EL (cell line): ENCODE data around the gene TLR10.

ENCODE experiments used
- DNase-seq: peaks from one replicate; pipeline ENCODE4 v3.0.0-alpha.2; 2016

TLR10 gene

DNA sequence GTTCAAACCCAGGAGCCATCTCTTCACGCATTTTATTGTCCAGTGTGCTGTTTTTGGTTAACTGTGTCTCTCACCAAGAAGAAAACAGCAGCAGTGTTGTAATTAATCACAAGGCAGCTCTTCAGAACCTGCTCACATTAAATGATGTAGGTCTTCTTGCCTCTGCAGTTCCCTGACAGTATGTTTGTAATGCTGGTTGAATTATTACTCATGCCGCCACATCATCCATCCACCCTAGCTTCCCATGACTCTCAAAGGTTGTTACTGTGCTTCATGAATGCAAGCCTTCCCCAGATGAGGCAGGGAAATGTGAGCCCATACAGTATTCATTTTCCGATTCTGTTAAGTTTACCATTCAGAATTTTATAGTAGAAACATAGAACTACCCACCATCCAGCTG, 17.4 kb downstream of the TLR10 start:
- peak; percentile 20 for DNase-seq

DNA sequence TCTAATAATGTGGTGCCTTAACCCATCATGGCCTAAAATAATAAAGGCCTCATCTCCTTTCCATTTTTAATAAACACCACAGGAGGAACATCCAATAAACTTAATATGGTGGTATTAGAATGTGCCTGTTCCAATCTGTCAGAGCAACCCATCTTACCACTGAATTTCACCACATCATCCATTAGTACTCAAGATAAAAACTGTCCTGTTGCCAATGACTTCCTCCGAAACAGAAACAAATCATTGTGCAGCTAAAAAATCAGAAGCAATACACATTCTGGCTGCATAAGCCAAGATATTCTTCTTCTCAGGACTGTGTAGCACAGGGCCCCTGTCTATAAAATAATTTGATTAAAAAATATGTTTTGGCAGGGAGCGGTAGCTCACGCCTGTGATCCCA, 18.5 kb downstream of the TLR10 start:
- no peak for DNase-seq

DNA sequence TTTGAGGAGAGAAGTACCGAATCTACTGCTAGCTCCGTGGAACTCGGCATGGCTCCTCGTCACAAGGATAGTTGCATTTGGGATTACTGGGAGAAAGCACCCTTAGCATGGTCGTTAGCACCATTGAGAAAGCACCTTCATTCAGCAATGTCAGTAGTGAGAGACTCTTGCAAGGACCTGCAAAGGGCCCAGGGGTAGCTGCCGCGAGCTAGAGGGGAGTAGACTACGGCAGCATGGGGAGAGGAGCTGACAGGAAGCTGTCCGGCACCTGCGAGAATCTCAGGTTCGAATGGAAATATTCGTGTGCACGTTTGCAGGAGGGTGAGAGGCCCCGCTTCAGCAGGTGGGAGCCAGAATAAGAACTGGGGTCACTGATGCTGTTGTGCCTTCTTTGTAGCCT, 20.2 kb downstream of the TLR10 start:
- no peak for DNase-seq

DNA sequence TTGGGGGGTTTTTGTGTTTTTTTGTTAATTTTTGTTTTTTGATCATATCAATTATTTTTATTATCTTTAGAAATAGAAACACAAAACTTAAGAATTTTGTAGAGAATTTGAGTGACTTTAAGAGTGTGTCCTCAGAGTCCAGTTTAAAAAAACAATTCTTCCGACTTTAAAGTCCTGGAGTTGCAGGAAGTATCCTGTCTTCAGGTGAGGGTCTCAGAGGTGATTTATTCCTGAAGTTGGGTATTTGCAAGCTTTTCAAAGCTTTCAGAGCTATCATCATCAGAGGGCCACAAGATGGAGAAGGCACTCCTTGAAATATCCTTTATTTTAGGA, 23.0 kb downstream of the TLR10 start:
- DNase-seq: no peak

DNA sequence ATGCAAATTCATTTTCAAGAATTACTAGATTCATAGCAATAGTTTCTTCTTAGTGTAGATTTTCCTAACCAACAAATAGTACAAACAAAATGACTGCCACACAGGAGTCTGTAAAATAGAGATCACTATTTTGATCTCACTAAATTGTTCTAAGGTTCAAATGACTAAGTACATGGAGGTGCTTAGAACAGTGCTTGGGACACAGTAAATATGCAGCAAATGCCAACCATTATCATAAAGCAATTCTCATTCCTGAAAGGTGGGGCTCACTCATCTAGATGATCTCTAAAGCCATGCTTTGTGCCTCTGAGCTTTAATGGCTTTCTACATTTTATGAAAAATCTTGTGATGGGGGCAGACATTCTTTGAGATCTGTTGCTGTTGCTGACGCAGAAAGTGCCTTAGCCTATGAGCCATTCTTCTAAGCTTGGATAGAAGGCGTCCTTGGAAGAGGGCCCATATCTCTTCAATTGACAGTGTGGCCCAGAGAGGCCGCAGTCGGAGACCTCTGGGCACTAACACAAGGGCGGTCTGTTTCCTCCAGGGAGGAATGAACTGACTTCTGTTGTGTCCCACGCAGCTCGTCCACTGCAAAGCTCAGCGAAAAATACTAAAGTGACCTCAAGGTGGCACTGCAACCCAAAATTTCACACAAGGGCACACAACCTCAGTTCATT, 23.5 kb downstream of the TLR10 start:
- peak; percentile 69 for DNase-seq

DNA sequence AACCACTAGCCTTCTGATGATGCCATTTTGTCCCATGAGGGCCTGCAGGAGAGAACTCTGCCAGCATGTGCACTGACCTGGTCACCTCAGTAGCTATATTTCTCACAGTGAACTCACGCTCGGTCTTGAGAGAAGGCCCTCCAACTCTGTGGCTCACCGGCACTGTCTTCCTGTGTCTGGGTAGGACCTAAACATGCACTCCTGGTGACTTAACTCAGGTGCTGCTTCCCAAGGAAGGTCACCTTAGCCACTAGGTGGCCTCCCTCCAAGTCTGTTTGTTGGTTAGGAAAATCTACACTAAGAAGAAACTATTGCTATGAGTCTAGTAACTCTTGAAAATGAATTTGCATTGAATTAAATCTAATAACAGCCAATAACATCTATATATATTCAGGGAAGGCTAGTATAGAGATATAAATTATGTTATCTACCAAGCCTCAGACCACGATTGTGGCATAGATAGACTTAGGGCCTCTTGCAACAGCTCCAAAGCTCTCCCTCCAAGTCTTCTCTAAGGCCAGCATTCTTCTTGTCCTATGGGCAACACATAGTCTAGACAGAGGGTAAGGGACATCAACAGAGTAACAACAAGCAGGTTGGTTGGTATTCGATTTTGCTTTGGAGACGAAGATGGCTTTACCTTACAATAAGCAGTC, 24.7 kb downstream of the TLR10 start:
- DNase-seq: no peak

DNA sequence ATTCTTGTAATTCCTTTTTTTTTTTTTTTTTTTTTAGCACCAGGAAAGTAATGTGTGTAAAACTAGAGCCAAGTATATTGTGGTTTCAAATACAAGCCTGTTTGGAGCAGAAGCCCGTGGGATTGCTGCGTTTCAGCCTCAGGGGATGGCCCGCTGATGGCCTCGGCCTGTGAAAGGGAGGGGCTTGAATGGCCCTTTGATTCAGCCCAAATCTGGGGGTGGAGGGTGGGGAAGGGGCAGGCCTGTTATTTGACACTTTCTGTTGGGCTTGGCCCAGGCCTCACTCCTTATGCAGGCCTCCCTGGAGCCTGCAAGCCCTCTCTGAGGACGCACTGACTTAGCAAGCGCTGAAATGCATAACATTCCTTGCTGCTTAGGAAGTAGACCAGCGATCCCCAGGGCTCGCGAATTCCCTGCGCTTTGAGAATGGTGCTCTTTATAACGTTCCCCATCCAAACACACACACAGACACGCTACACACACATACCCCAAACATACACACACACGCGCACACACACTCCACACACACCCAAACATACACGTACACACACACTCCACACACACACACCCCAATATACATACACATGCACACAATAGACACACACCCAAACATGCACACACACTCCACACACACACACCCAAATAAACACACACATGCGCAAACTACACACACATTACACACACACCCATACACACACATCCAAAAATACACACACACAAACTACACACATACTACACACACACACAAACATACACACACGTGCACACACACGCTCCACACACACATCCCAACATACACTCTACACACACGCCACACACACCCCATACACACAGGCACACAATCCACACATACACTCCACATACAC, 29.6 kb downstream of the TLR10 start:
- peak; percentile 98 for DNase-seq

DNA sequence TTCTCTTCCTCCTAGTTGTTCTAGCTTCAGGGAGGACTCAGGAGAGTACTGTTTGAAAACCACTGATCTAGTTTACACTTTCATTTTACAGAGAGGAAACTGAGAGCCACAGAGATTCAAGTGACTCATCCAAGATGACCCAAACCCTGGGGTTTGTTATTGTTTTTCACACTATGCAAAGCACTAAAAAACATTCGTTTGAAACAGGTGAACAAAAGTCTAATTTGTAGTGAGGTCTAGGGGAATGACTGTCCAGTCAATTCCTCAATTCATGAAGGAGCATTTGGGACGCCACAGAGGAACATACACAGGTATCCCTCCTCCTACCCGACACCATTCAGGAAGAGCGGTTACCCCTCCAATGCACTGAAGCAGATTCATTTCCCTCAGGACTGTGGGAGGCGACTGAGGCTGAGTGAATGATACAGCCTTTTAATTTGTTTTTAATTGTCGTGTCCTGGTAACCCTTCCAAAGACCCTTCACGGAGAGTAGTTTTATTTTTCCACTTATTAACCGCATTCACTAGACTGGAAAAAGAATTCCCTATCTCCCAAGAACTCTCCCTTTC, 30.3 kb downstream of the TLR10 start:
- peak; percentile 54 for DNase-seq

DNA sequence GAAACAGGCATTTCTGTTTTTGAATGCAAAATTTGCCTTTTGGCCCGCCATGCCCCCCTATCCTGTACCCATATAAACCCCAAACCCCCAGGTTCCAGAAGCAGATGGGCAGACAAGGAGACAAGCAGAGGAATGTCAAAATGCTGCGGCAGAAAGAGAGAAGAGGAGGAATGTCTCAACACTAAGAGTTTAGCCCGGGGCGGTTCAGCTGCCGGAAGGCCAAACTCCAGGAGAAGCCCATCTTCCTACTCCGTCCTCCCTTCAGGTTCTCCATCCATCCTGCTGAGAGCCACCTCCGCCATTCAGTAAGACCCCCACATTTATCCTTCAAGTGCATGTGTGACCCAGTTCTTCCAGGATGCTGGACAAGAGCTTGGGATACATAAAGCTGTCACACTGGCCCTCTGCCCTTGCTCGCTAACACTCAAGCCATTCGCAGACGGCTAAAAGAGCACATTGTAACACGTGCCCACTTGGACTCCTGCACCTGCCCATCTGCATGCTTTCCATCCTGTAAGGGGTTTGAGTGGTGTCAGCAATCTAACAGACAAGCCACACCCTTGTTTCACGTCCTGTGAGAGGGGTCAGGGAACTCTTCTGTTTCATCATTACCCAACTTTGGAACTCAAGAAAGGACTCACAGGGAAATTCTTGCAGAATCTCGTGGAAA, 31.3 kb downstream of the TLR10 start:
- no peak for DNase-seq

DNA sequence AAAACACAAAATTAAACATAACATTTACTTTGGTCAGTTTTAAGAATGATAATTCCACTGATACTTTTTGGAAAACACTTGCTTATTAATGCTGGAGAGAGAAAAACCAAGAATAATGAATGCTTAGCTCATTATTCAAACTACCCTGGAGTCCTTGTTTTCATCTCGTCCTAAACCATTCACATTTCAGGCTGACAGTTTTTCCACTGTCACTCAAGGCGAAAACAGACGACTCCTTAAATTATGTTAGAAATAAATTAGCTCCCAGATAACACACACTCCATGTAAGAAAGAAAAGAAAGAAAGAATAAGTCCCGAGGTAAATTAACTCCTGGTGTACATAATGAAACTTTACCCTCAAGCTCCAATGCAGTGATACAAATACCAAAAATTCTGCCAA, 33.5 kb downstream of the TLR10 start:
- DNase-seq: no peak

DNA sequence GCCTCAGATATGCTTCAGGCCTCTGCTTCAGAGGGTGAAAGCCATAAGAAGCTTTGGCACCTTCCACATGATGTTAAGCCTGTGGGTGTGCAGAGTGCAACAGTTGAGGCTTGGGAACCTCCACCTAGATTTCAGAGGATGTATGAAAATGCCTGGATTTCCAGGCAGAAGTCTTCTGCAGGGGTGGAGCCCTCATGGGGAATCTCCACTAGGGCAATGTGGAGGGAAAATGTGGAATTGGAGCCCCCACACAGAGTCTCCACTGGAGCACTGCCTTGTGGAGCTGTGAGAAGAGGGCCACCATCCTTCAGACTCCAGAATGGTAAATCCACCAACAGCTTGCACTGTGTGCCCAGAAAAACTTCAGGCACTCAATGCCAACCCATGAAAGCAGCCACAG, 35.2 kb downstream of the TLR10 start:
- no peak for DNase-seq

DNA sequence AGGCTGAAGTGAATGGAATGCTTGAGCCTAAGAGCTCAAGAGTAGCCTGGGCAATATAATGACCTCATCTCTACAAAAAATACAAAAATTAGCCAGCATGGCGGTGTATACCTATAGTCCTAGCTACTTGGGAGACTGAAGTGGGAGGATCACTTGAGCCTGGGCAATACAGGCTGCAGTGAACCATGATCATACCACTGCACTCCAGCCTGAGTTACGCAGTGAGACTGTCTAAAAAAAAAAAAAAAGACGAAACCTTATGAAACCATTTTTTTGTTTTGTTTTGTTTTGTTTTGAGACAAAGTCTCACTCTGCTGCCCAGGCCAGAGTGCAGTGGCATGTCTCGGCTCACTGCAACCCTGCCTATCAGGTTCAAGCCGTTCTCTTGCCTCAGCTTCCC, 36.9 kb downstream of the TLR10 start:
- no peak for DNase-seq

DNA sequence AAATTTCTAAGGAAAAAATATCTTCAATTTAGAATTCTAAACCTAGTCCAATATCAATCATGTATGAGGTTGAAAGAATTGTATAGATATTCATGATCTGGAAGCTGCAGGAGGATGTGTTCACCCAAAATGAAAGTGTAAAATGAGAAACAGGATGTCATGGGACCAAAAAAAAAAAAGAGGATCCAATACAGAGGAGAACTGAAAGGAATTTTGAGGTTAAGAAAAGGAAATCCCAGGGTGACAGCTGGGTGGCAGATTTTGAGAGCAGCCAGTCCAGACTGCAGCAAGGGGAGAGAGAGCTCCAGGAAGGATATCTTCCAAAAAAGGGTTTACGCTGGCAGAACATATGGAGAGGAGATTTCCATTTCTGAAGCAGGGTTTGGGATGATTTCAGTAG, 38.9 kb downstream of the TLR10 start:
- DNase-seq: peak; percentile 25

DNA sequence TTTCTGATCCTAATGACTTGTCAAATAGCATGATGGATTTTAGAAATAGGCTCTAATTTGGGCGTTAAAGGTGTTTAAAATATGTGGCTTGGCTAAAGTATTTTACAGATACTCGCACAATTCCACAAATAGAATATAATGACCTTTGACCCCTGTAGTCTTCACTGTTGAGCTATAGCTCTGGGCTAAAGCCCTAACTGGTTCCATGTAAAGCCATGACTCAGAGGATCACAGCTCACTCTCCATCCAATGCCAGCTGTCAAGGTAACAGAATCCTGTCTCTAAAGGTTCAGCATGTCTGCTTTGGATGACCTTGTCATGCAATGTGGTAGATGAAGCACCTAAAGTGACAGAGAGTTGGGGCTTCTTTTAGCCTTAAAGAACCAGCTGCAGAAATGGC, 42.5 kb downstream of the TLR10 start:
- DNase-seq: no peak

DNA sequence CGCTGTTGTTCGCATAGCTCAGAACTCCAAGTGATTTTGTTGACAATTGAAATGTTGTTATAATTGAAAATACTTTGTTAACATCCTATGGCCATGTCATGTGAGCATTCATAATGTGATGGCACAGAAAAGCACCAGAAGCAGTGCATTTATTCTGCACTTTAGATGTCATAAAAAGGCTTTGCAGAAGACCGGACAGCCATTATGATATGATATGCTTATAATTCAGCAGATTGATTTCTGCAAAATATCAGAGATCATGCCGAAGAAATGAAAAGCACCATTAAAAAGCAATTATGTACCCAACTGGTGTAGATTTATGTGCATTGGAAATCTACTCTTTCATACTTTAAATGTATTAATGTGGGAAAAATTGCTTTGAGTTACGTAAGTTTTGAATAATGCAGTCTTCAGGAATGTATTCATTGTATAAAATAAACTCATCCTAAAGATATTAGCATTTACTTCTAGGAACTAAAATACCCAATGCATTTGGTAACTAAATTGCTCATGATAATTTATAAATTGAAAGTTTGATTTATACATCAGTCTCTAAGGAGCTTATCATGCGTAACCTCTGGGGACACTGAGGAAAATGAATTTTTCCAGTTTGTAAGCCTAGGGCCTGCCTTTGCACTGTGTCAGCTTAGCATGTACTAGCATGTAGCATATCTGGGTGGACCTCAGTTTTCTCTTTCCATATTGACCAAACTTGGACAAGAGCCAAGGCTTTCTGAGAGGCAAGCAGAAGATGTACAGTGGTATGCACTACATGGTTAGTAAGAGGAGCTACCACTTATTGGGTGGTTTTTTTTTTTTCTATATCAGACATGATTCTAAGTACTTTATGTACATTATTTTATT, 43.6 kb downstream of the TLR10 start:
- no peak for DNase-seq

DNA sequence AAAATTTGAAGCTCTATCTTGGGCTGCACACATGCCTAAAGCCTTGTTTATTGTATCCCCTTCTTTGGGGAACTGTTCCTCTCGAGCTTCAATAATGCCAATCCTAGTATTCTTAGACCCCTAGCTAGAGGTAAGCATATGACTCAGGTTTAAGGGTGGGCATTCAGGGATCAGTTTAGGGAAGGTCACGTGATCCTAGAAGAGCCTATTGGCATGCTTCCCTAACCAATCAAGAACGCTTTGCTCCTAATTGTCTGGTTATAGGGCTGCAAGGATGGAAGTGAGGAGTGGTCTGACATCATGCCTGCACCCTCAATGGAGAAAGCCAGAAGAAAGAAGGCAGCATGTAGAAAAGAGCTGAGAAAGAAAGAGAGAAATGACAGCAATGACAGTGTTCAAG, 46.9 kb downstream of the TLR10 start:
- no peak for DNase-seq

DNA sequence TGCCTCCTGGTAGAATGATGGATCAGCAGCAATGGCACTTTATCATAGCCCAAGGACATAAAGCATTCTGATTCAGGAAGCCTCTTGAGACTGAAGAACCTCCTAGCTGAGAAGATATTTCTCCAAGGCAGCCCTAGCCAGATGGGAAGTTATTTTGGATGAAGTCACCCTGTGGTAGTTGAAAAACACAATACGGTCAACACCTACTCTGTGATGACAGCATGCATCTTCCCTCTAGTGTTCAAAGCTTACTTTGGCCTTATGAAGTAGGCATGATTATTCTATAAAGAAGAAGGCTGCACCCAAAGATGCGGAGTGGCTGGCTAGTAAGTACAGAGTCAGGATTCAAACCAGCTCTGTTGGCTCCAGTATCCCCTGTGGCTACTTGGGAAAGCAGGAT, 47.9 kb downstream of the TLR10 start:
- no peak for DNase-seq

DNA sequence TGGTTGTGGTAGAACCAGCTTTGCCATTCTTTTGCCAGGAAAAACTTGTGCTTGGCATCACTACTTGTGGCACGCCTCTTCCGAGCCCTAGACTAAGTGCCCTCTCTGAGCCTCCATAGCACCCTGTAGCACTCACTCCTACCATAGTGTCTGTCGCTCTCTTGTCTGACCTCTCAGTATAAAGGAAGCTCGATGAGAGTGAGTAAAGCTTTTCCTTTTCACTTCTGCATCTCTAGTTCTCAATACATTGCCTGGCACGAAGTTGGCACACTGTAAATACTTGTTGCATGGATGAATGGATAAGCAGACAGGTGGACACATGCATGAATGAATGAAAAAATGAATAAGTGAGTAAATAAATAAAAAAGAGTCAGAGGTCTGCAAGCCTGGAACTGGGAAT, 48.3 kb downstream of the TLR10 start:
- no peak for DNase-seq

DNA sequence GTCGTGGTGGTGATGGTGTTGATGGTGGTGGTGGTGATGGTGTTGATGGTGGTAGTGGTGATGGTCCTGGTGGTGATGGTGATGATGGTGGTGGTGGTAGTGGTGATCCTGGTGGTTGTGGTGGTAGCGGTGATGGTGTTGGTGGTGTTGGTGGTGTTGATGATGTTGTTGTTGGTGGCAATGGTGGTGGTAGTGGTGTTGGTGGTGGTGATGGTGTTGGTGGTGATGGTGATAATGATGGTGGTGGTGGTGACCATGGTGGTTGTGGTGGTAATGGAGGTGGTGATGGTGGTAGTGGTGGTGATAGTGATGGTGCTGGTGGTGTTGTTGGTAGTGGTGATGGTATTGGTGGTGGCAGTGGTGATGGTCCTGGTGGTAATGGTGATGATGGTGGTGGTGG, 49.1 kb downstream of the TLR10 start:
- DNase-seq: no peak

DNA sequence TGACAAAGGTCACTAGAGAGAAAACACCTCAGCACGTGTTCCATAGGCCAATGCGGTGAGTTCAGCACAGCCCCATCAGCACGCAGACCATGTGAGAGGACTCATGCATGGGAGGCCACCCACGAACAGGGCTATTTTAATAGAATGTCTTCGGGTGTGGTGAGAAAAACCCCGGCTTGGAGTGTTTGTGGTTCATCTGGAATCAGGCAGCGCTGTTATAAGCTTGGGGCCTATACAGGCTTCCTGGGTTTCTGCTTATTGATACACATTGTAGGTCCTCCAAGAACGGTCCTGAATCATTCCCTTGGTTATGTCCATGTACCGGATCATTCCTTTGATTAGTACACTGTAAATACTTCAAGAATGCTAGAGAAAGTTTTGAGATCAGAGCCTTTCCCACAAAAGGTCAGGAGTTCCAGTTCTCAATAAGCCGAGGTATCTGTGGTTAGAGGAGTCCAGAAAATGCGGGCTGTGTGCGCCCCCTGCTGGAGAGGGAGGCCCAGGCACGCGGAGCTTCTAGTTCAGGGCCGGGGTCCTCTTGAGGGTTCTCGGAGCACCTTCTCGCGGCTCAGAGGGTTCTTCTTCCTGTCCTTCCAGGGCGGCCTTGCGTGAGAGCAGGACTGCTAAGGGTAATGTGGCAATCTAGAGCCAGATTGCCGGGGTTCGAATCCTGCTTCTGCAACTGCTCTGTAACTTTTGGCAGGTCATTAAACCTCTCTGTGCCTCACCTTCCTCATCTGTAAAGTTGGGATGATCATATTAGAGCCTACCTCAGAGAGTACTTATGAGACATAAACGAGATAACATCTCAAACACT, 51.8 kb downstream of the TLR10 start:
- DNase-seq: peak; percentile 90

DNA sequence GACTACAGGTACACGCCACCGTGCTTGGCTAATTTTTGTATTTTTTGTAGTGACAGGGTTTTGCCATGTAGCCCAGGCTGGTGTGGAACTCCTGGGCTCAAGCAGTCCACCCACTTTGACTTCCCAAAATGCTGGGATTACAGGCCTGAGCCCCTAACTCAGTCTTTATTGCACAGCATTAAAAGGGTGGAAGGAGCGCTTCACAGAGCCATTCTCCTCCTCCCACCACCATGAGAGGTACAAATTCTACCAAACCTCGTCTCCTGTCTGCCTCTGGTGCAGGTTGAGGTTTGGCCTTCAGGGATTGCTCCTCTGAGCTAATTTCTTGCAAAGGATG, 52.3 kb downstream of the TLR10 start:
- no peak for DNase-seq
